Activated naive CD8-positive, alpha-beta T cell (primary cell): Measurements from ENCODE around the gene UGT1A6.

ENCODE experiments used
- H3K27ac Mint-ChIP-seq: one replicate; pipeline ENCODE4 v1.8.0; 2021; ENCODE audit warnings: mixed read lengths
- H3K27me3 Mint-ChIP-seq: one replicate; pipeline ENCODE4 v1.8.0; 2021; ENCODE audit warnings: mixed read lengths
- H3K36me3 Mint-ChIP-seq: one replicate; pipeline ENCODE4 v1.8.0; 2021; ENCODE audit warnings: mixed read lengths
- H3K4me1 Mint-ChIP-seq: one replicate; pipeline ENCODE4 v1.8.0; 2021; ENCODE audit warnings: low read depth, mixed read lengths
- H3K4me3 Mint-ChIP-seq: one replicate; pipeline ENCODE4 v1.8.0; 2021; ENCODE audit warnings: mild to moderate bottlenecking, mixed read lengths
- H3K9me3 Mint-ChIP-seq: one replicate; pipeline ENCODE4 v1.8.0; 2021; ENCODE audit warnings: low read depth, mixed read lengths

Gene UGT1A6

GRCh38 chr2:233674314-233674713 is 18.4 kb upstream of the UGT1A6 start:
- Mint-ChIP-seq H3K27ac (no peak overlapping the region), H3K9me3 (no peaks in the 10 kb centered on the region), H3K27me3 (peaks cover 17% of the 10 kb centered on the region)

GRCh38 chr2:233674995-233675394 is 17.7 kb upstream of the UGT1A6 start:
- no peak overlapping the region for H3K4me3 Mint-ChIP-seq
- peaks cover 17% of the 10 kb centered on the region for H3K27me3 Mint-ChIP-seq
- peaks cover 3% of the 10 kb centered on the region for H3K36me3 Mint-ChIP-seq
- no peaks in the 10 kb centered on the region for H3K9me3 Mint-ChIP-seq
- no peak overlapping the region for H3K27ac Mint-ChIP-seq
- no peaks in the 10 kb centered on the region for H3K4me1 Mint-ChIP-seq

More at GRCh38 chr2:233674314-233674713, 18.4 kb upstream of the UGT1A6 start:
- H3K4me3 Mint-ChIP-seq = no peak overlapping the region
- H3K36me3 Mint-ChIP-seq = peaks cover 3% of the 10 kb centered on the region
- no peaks in the 10 kb centered on the region for H3K4me1 Mint-ChIP-seq

GRCh38 chr2:233676046-233676445 is 16.6 kb upstream of the UGT1A6 start:
- Mint-ChIP-seq H3K4me1 (no peaks in the 10 kb centered on the region), H3K9me3 (no peaks in the 10 kb centered on the region), H3K4me3 (no peak overlapping the region), H3K36me3 (no peaks in the 10 kb centered on the region), H3K27ac (no peak overlapping the region), H3K27me3 (peaks cover 12% of the 10 kb centered on the region)

- no peak overlapping the region for H3K27ac Mint-ChIP-seq
- H3K9me3 Mint-ChIP-seq = no peaks in the 10 kb centered on the region
- H3K4me3 Mint-ChIP-seq = no peak overlapping the region
- peaks cover 5% of the 10 kb centered on the region for H3K27me3 Mint-ChIP-seq
- no peaks in the 10 kb centered on the region for H3K36me3 Mint-ChIP-seq
- H3K4me1 Mint-ChIP-seq = no peaks in the 10 kb centered on the region
Measured at GRCh38 chr2:233679196-233679595, 13.5 kb upstream of the UGT1A6 start.

- Mint-ChIP-seq H3K9me3 (no peaks in the 10 kb centered on the region), H3K36me3 (no peaks in the 10 kb centered on the region), H3K27me3 (peaks cover 5% of the 10 kb centered on the region), H3K4me3 (no peak overlapping the region), H3K4me1 (no peaks in the 10 kb centered on the region), H3K27ac (no peak overlapping the region)
Measured at GRCh38 chr2:233680361-233681045, 12.2 kb upstream of the UGT1A6 start.

GRCh38 chr2:233681521-233682099 is 11.1 kb upstream of the UGT1A6 start, which contains the start of gene UGT1A7:
TSS of gene UGT1A7 (plus strand) at chr2:233681901. CDS start at chr2:233681938, 37 bp downstream.
- H3K9me3 Mint-ChIP-seq = no peaks in the 10 kb centered on the region
- H3K27me3 Mint-ChIP-seq = peaks cover 3% of the 10 kb centered on the region
- H3K4me3 Mint-ChIP-seq = no peak within 1 kb of the TSS
- H3K27ac Mint-ChIP-seq = no peak within 1 kb of the TSS
- no peaks in the 10 kb centered on the region for H3K36me3 Mint-ChIP-seq
- no peaks in the 10 kb centered on the region for H3K4me1 Mint-ChIP-seq

- no peaks in the 10 kb centered on the region for H3K36me3 Mint-ChIP-seq
- peaks cover 7% of the 10 kb centered on the region for H3K27me3 Mint-ChIP-seq
- no peaks in the 10 kb centered on the region for H3K4me1 Mint-ChIP-seq
- no peak overlapping the region for H3K4me3 Mint-ChIP-seq
- no peak overlapping the region for H3K27ac Mint-ChIP-seq
- H3K9me3 Mint-ChIP-seq = no peaks in the 10 kb centered on the region
Measured at GRCh38 chr2:233684640-233685039, 8.1 kb upstream of the UGT1A6 start.

GRCh38 chr2:233686928-233687327 is 5.8 kb upstream of the UGT1A6 start:
- Mint-ChIP-seq H3K27ac (no peak overlapping the region), H3K4me3 (no peak overlapping the region), H3K4me1 (no peaks in the 10 kb centered on the region), H3K9me3 (no peaks in the 10 kb centered on the region), H3K27me3 (peaks cover 7% of the 10 kb centered on the region), H3K36me3 (no peaks in the 10 kb centered on the region)

- H3K4me1 Mint-ChIP-seq = no peaks in the 10 kb centered on the region
- H3K9me3 Mint-ChIP-seq = no peaks in the 10 kb centered on the region
- H3K27ac Mint-ChIP-seq = no peak overlapping the region
- peaks cover 7% of the 10 kb centered on the region for H3K27me3 Mint-ChIP-seq
- no peak overlapping the region for H3K4me3 Mint-ChIP-seq
- H3K36me3 Mint-ChIP-seq = no peaks in the 10 kb centered on the region
Measured at GRCh38 chr2:233688341-233688740, 4.3 kb upstream of the UGT1A6 start.

GRCh38 chr2:233689031-233689430 is 3.7 kb upstream of the UGT1A6 start:
- H3K4me1 Mint-ChIP-seq = no peaks in the 10 kb centered on the region
- no peaks in the 10 kb centered on the region for H3K9me3 Mint-ChIP-seq
- H3K27ac Mint-ChIP-seq = no peak overlapping the region
- peaks cover 7% of the 10 kb centered on the region for H3K27me3 Mint-ChIP-seq
- H3K4me3 Mint-ChIP-seq = no peak overlapping the region
- no peaks in the 10 kb centered on the region for H3K36me3 Mint-ChIP-seq

- H3K36me3 Mint-ChIP-seq = no peaks in the 10 kb centered on the region
- no peak overlapping the region for H3K4me3 Mint-ChIP-seq
- H3K27ac Mint-ChIP-seq = no peak overlapping the region
- H3K4me1 Mint-ChIP-seq = no peaks in the 10 kb centered on the region
- no peaks in the 10 kb centered on the region for H3K9me3 Mint-ChIP-seq
- peaks cover 7% of the 10 kb centered on the region for H3K27me3 Mint-ChIP-seq
Measured at GRCh38 chr2:233689501-233689900, 3.2 kb upstream of the UGT1A6 start.

- peaks cover 7% of the 10 kb centered on the region for H3K27me3 Mint-ChIP-seq
Measured at GRCh38 chr2:233690444-233690843, 2.2 kb upstream of the UGT1A6 start.

GRCh38 chr2:233691443-233692433 is 952 bp upstream of the UGT1A6 start:
- Mint-ChIP-seq H3K27me3 (peaks cover 4% of the 10 kb centered on the region), H3K4me1 (no peaks in the 10 kb centered on the region), H3K4me3 (no peak overlapping the region), H3K27ac (no peak overlapping the region), H3K36me3 (no peaks in the 10 kb centered on the region), H3K9me3 (no peaks in the 10 kb centered on the region)

More at GRCh38 chr2:233690444-233690843, 2.2 kb upstream of the UGT1A6 start:
- no peak overlapping the region for H3K27ac Mint-ChIP-seq
- no peaks in the 10 kb centered on the region for H3K36me3 Mint-ChIP-seq
- H3K4me3 Mint-ChIP-seq = no peak overlapping the region
- H3K4me1 Mint-ChIP-seq = no peaks in the 10 kb centered on the region
- H3K9me3 Mint-ChIP-seq = no peaks in the 10 kb centered on the region

- H3K9me3 Mint-ChIP-seq = no peaks in the 10 kb centered on the region
- H3K27me3 Mint-ChIP-seq = no peaks in the 10 kb centered on the region
- no peak overlapping the region for H3K27ac Mint-ChIP-seq
- no peaks in the 10 kb centered on the region for H3K36me3 Mint-ChIP-seq
- no peak overlapping the region for H3K4me3 Mint-ChIP-seq
- no peaks in the 10 kb centered on the region for H3K4me1 Mint-ChIP-seq
Measured at GRCh38 chr2:233693963-233694362, 1.3 kb downstream of the UGT1A6 start.

- no peak overlapping the region for H3K4me3 Mint-ChIP-seq
- H3K4me1 Mint-ChIP-seq = no peaks in the 10 kb centered on the region
Measured at GRCh38 chr2:233698740-233699139, 6.0 kb downstream of the UGT1A6 start.

More at GRCh38 chr2:233698740-233699139, 6.0 kb downstream of the UGT1A6 start:
- Mint-ChIP-seq H3K27ac (no peak overlapping the region), H3K27me3 (no peaks in the 10 kb centered on the region), H3K9me3 (no peaks in the 10 kb centered on the region), H3K36me3 (no peaks in the 10 kb centered on the region)
